Left kidney (tissue), 8 donors: ENCODE results near the gene MYD88. TPM values are rescaled to one million over a fixed set of nuclear protein-coding genes. Genes with fewer than 3 reads are reported as not detected.
A peak's percentile ranks its signal among the peaks of the same experiment; 100 is the strongest.

Experiments used
- DNase-seq: peaks from one replicate; pipeline ENCODE4 v3.0.0-alpha.2; 2013
- long read RNA-seq, 8 donors: transcript quantifications; one replicate each; lab custom pipeline, GENCODE V29; 2026
- polyA plus RNA-seq: library from polyadenylated mRNA; unstranded; fragments of 120-200 nt; gene quantifications from one replicate; pipeline ENCODE4 v1.2.1, GENCODE V29; 2013; ENCODE audit not compliant: insufficient read length

The MYD88 gene
- 26.7 TPM for polyA plus RNA-seq
- long read RNA-seq, donor 1, transcript MYD88-201 (5 exons, 2,850 nt) = major isoform, 8 of 10 reads
- long read RNA-seq, donor 1, partial matches to known transcripts = 0 of 10 reads
- long read RNA-seq, donor 1, other reads (novel, unspliced or antisense) = 0 of 10 reads
- long read RNA-seq, donor 2, transcript MYD88-201 (5 exons, 2,850 nt) = major isoform, 14 of 15 reads
- long read RNA-seq, donor 2, partial matches to known transcripts = 0 of 15 reads
- long read RNA-seq, donor 2, other reads (novel, unspliced or antisense) = 0 of 15 reads
- long read RNA-seq, donor 3, transcript MYD88-201 (5 exons, 2,850 nt) = major isoform, 8 of 9 reads
- long read RNA-seq, donor 3, partial matches to known transcripts = 0 of 9 reads
- long read RNA-seq, donor 3, other reads (novel, unspliced or antisense) = 0 of 9 reads
- long read RNA-seq, donor 4, partial matches to known transcripts = 0 of 1 reads
- long read RNA-seq, donor 4, other reads (novel, unspliced or antisense) = 0 of 1 reads
- long read RNA-seq, donor 5, transcript MYD88-201 (5 exons, 2,850 nt) = major isoform, 15 of 16 reads
- long read RNA-seq, donor 5, partial matches to known transcripts = 0 of 16 reads
- long read RNA-seq, donor 5, other reads (novel, unspliced or antisense) = 0 of 16 reads
- long read RNA-seq, donor 6, transcript MYD88-201 (5 exons, 2,850 nt) = major isoform, 12 of 12 reads
- long read RNA-seq, donor 6, partial matches to known transcripts = 0 of 12 reads
- long read RNA-seq, donor 6, other reads (novel, unspliced or antisense) = 0 of 12 reads
- long read RNA-seq, donor 7, transcript MYD88-201 (5 exons, 2,850 nt) = major isoform, 9 of 11 reads
- long read RNA-seq, donor 7, partial matches to known transcripts = 0 of 11 reads
- long read RNA-seq, donor 7, other reads (novel, unspliced or antisense) = 0 of 11 reads
- long read RNA-seq, donor 8, partial matches to known transcripts = 0 of 4 reads
- long read RNA-seq, donor 8, other reads (novel, unspliced or antisense) = 0 of 4 reads

DNA sequence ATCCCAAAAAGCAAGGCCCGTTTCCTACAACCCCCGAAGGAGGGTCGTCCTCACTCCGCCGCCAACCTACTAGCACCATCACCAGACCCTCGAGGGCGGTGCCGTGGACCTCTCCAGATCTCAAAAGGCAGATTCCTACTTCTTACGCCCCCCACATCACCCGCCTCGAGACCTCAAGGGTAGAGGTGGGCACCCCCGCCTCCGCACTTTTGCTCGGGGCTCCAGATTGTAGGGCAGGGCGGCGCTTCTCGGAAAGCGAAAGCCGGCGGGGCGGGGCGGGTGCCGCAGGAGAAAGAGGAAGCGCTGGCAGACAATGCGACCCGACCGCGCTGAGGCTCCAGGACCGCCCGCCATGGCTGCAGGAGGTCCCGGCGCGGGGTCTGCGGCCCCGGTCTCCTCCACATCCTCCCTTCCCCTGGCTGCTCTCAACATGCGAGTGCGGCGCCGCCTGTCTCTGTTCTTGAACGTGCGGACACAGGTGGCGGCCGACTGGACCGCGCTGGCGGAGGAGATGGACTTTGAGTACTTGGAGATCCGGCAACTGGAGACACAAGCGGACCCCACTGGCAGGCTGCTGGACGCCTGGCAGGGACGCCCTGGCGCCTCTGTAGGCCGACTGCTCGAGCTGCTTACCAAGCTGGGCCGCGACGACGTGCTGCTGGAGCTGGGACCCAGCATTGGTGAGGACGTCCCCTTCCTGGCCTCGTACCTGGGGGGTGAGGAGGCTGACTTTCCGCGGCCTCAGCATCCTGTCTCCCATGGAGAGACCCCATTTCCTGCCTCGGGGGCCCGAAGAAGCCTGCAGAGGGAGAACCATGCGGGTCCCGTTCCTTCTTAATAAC is at the start of gene MYD88:
TSS of gene MYD88 (plus strand) at position 313 of the 842 bp plus-strand sequence. CDS start at position 353, 40 bp downstream.
- DNase-seq = peak; percentile 50

DNA sequence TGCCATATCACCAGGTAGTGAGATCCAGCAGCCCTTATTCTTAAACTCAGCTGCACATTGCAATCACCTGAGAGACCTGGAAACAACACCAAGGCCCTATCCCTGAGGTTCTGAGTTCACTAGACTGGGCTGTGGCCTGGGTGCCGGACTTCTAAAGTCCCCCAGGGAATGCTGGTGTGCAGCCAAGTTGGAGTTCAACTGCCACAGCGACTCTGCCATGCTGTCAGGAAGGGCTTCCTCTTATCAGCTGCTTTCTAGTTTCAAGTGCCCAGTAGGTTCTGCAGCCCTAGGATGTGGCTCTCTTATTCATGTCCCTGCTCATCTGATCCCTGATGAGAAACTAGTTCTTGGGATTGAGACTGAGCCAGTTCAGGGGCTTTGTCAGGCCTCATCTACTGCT is 49.3 kb upstream of the MYD88 start:
- DNase-seq = no peak

DNA sequence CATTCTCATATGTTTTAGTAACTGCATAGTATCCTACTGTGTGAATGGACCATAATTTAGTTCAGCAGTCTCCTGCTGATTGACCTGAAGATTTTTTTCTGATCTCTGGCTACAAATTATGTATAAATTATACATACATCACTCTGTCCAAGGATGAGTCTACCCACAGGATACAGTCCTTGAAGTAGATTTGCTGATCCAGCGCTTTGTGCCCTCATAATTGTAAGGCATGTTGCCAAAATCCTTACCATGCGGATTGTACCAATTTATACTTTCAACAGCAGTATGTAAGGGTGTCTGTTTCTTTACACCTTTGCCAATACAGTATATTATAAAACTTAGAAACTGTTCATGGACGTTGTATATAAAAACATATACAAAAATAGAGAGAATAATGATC is 48.0 kb upstream of the MYD88 start:
- no peak for DNase-seq

DNA sequence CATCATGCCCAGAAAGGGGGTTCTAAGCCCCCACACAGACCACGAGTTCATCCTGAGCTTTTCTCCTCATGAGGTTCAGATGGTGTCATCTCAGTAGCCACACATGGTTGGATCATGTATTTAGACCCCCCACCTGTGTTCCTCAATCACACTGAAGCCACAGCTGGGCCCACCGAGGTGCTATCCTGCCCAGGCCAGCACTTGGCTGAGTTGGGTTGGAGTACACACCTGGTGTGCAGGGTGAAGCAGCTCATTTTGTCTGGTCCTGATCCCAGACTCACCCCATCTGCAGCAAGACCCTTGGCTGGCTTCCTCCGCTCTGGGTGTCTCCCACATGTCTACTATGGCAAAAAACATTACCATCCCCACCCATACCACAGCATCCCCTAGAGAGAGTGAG is 43.5 kb upstream of the MYD88 start:
- no peak for DNase-seq

DNA sequence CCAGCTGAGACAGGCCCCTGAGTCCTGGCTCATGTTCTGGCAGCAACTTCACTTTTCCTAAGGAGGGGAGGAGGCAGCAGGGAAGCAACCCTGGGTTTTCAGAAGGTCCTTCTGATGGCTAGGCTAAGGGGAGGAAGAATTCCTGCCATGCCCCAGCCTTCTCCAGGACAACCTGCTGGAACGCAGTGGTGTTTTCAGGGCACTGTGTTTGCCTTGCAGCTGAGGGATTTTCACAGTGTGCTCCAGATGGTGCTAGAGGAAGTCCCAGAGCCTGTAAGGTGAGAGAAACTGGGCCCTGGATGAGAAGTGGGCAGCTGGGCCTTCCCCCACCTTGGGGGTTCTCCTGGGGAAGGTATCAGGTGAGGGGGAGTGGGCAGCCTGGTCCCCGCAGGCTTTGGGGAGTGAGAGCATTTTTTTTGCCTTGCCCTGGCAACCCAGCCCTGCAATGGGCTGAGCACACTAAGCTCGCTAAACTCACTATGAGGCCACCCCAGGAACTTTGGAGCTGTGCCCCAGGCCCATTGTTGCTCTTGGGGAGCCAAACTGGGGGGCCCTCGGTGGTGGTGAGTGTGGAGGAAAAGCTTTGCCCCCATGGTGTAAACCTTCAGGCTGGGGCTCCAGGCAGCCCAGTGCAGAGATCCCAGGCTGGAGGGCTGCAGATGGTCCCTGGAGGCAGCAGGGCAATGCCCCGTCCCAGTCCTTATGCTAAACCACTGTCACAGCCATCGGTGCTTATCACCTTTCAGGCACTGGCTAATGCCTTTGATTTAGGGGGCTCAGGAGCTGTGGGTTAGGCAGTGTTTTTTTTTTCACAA is 42.6 kb upstream of the MYD88 start:
- DNase-seq = no peak

DNA sequence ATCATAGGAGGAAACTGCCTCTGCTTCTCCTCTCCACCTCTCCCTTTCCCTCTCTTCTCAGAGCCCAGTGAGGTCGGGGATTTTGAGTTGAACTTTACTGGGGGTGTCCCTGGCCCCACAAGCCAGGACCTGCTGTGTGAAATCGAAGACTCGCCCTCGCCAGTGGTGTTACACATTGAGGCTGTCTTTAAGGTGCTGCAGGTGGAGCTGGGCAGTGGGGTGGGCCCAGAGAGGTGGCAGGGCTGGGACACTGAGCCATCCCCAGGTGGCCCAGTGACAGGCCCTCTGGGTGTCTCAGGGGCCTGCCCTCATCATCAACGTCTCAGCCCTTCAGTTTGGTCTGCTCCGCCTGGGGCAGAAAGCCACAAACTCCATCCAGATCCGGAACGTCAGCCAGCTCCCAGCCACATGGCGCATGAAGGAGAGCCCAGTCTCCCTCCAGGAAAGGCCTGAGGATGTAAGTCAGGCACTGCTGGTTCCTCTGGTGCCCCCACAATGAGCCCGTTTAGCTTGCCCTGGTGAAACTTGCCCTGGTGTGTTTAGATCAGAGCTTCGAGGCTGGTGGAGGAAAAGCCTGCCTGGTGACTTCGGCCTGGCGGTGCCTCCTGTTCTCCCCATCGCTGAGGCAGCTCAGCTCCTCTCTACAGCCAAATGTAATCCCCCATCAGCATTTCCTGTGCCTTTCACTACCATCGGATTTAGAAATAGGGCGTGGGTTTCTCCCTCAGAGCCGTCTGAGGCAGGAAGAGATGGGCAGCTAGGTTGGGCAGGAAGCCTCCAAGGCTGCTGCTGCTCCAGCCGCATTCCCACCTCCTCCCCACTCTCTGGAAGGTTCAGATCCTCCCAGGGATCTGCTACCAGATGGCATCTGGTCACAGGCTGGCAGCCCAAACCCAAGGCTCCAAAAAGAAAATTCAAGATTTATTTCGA is 40.8 kb upstream of the MYD88 start:
- DNase-seq = no peak

DNA sequence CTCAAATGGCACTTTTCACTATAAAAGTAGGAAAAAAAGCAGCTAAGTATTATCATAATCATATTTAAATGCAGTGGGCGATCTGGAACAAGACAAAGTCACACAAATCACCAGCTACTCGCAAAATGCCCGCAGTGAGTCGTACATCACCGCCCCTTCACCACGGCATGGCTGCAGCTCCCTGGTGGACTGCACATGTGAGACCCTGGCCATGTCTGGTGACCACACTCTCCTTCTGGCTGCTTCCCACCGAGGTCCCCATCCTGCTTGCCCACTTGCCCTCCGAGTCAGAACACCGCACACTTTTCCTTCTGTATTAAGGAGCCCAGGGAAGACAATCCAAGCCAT is 40.1 kb upstream of the MYD88 start:
- no peak for DNase-seq

DNA sequence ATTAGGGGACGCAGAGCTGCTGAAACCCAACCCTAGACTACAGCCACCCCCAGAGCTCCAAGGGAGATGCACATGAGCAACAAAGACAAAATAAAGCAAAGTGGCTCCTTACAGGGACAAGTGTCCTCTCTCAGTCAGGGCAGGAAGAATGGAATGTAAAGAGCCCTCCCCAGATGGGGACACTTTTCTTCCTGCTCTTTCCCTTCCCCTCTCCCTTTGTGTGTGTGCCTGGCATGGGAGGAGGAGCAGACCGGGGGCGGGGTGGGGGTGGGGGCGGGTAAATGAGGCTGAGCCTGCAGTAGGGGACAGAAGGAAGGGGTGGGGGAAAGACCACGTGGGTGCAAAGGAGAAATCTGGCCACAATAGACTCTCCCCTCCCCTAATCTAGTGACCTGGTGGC is 38.9 kb upstream of the MYD88 start:
- no peak for DNase-seq

DNA sequence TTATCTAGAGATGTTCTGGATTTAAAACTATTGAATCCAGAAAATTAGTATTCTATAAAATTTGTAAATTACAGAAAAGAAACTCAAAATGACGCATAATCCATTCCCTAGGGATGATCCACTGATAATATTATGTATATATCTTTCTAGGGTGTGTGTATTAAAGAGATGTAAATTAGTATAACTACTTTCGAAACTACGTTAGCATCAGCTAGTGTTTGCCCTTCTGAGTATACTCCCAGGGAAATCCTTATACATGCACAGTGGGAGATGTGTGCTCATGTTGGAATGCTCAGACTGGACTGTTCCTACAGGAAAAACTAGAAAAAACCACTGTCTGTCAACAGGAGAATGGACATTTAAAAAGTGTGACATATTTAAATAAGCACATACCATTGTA is 38.0 kb upstream of the MYD88 start:
- no peak for DNase-seq

DNA sequence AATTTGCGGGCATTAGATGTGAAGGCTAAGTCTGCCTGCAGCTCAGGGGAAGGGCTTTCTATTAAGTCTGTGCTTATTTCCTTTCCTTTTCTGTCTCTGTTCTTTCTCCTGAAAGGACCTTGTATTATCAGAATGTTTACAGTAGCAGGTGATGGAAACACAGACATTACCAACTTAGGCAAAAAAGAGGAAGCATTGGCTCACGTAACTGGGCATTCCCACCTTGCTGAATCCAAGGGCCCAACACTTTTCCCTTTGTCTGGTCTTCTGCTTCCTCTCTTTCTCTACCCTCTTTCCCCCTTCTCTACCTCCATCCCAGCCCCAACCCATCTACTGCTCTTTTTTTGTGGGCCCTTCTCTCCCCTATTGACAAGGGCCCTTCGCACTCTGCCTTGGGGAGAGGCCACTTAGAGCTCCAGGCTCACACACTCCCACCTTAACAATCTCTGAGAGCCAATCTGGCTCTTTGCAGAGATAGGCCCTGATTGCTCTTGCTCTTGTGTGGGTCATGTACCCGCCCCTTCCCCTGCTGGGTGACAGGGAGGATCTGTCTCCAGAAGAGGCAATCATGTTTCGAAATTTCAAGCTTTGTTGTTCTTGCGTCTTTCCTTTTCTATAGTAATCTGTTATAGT is 36.5 kb upstream of the MYD88 start:
- no peak for DNase-seq

DNA sequence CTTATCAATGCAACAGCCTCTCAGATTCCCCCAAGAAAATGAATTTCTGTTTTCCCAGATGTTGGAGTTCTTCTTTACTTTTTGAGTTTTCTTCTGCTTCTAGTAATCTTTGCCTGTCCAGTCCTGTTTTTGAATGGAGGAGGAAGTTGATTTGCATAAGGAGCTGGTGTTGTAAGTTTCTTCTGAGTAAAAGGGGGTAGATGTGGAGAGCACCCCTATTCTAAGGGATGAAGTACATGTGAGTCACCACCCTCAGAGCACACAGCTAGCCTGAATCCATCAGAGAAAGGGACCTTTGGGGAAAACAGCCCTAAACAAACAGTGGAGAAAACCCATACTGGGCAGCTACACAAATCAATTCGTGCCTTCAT is 36.0 kb upstream of the MYD88 start:
- DNase-seq = no peak

DNA sequence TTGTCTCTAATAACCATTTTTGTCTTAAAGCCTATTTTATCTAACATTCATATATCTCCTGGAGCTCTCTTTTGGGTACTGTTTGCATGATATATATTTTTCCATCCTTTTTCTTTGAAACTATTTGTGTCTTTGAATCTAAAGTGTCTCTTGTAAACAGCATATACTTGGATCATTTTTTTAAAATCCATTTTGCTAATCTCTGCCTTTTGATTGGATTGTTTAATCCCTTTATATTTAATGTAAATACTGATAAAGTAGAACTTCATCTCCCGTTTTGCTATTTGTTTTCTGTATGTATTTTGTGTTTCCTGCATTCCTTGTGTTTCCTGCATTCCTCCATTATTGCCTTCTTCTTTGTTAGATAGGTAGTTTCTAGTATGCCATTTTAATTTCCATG is 32.9 kb upstream of the MYD88 start:
- no peak for DNase-seq

DNA sequence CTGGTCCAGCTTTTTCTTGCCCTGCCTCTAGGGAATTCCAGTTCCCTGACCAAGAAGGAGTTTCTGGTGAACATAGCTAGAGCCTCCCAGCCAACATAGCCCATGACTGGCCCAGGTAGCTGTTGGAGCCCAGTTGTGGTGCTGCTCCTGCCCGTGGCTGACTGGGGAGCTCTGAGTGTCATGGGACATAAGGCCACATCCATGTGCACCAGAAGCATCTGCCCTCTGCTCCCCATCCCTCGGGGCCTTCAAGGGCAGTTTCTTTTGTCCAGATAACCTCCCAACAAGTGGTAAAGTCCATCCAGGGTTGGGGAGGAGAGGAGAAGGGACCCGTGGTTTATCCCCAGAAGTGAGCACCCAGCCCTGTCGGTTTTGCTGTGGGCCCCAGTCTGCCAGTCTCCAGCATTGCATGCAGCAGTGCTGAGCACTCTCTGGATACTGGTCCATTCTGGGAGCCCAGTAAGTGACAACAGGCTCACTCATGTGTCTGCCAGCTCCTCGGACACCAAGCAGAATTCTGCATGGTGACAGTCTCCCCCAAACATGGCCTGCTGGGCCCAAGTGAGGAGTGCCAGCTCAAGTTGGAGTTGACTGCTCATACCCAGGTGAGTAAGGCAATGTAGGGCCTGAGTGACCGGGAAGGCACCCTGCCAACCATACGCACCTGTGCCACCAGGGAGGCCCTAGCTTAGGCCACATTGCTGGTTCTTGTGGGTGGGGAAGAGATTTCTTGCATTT is 30.4 kb upstream of the MYD88 start:
- no peak for DNase-seq

DNA sequence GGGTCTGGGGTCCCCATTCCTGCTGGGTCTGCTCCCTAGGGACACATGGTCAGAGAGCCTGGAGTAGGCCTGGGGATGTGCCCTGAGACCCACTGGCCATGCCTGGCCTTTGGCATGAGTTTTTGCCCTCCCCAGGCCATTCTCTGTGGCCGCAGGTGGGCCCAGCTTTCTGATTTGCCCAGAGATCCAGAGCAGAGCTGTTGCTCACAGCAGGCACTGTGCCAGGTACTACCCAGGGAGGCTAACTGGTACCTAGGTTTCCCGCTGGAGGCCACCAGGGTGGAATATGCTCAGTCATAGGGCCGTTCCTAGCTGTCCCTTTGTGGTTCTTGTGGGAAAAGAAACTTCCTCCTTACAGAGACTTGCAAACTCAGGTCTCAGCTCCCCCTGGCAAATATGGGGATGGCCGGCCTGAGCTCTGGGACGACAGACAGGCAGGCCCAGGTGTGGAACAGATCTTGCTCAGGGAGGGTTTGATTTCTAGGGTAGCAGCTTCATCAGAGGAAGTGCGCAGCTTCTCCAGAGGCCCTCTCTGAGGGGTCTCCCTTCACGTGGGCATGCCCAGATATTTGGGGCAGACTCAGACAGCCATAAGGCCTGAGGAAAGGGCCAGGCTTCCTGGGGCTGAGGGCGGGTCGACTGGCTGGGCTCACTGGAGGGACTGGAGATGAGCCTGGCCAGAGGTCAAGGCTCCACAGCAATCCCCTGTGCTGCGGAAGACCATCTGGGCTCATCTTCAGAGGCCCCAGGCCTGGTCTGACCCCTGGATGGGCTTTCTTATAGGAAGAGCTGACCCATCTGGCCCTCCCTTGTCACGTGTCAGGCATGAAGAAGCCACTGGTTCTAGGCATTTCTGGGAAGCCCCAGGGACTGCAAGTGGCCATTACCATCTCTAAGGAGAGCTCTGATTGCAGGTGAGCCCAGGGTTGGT is 29.5 kb upstream of the MYD88 start:
- DNase-seq = no peak

DNA sequence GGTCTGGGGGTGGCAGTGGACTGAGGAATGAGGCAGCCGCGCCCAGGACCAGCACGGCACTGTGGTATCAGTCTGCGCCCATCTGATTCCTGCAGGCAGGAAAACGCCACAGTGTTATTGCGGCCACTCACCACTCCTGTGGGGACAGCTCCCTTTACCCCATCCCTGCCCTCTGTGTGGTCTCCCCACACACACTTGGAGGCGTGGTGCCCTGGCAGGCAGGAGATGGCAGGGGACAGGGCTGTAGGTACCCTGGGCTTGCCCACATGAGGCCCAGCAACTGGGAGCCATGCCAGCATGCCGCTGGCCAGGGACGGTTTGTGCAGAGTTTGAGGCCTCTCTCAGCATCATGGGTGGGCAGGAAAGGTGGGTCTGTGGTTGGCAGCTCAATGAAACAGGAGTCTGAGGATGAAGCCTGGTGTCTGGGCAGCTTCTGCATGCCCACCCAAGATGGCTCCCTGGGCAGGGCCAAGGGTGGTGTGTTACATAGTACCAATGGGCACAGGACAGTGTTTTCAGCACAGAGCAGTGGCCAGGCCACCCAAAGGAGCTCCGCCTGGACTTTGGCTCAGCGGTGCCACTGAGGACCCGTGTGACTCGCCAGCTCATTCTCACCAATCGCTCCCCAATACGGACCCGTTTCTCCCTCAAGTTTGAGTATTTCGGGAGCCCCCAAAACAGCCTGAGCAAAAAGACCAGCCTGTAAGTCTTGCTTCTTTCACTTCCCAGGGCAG is 28.7 kb upstream of the MYD88 start:
- DNase-seq = no peak

DNA sequence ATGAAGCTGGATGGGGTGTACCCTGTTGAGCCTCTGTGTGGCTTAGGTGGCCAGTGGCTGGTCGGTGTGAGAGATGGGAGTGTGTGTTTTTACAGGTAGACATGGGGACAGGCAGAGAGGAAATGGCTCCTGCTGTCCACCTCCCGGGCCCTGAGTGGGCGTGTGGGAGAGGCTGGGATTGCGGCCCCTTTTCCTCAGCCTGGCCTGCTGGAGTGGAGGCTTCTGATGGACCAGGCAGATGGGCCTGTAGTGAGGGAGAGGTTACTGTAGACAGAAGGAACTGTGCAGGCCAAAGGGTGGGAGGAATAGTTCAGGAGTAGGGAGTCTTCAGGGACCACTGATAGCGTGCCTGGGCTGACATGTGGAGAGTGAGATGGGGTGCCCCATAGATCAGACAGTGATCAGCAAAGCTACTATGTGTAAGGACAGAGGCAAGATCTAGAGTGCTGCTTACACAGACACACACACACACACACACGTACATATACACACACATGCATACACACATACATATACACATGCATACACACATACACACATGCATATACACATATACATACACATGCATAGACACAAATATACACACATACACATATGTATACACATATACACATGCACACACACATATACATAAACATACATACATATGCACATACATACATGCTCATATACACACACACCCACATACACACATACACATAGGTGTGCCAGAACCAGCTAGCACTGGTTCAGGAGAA is 28.0 kb upstream of the MYD88 start:
- DNase-seq = no peak
